HepG2 (cell line): Measurements from ENCODE around the gene SOCS7. TPM values are rescaled to one million over a fixed set of nuclear protein-coding genes. Genes with fewer than 3 reads are reported as not detected.

Experiments used
- ATAC-seq: fragments of 200-7000 bp; cut with Tn5 transposase; 3 replicates; pipeline ENCODE4 v1.9.1; 2020; ENCODE audit warnings: mild to moderate bottlenecking, moderate library complexity
- BruUV-seq: library from RNA; stranded (reverse); fragments of 400-500 nt; replicated peaks from 2 replicates; lab custom pipeline; 2021; lab: Mats Ljungman, UMichigan
- CTCF ChIA-PET: fragments of 300-600 bp; formaldehyde crosslinking; extraction: SDS; loops from one replicate; lab custom pipeline; 2021; ENCODE audit warnings: low total read pairs, inconsistent platforms, low intra/inter-chr PET ratio; lab: Yijun Ruan, JAX
- POLR2A ChIA-PET: fragments of 350-600 bp; sonication (Branson Sonifier 250); formaldehyde crosslinking; loops from one replicate; lab custom pipeline; 2020; ENCODE audit warnings: antibody characterized with exemption, inconsistent platforms; lab: Yijun Ruan, JAX
- DNase-seq: peaks from one replicate; pipeline ENCODE4 v3.0.0-alpha.2; 2015; ENCODE audit warnings: low spot score
- FAIRE-seq: peaks from 3 replicates; lab custom pipeline; 2011; peaks lifted over from hg19 to GRCh38; lab: Jason Lieb, UNC
- H2AFZ ChIP-seq: one replicate; pipeline ENCODE4 v1.6.1; 2011; ENCODE audit warnings: low read length, inconsistent platforms
- H3K27ac ChIP-seq: fragments of 300-600 bp; 3 replicates; pipeline ENCODE4 v1.8.0; 2011; ENCODE audit warnings: mixed run types, mild to moderate bottlenecking, mixed read lengths, low read length, inconsistent platforms; ENCODE audit not compliant: insufficient read depth; ENCODE audit errors: extremely low read length
- H3K27me3 ChIP-seq, 2 experiments: fragments of 200-600 bp in 1 of 2; 2 replicates in 1 of 2; 3 replicates in 1 of 2; pipeline versions ENCODE4 v1.6.0 to v1.8.0; 2011; ENCODE audit warnings: low read length in 2 of 2, mild to moderate bottlenecking in 2 of 2, moderate library complexity in 2 of 2, inconsistent platforms in 1 of 2; ENCODE audit not compliant: insufficient read depth in 2 of 2, control insufficient read depth in 1 of 2
- H3K36me3 ChIP-seq, 2 experiments: fragments of 200-600 bp in 1 of 2; replicated peaks in 1 of 2; 2 replicates in 1 of 2; 3 replicates in 1 of 2; pipeline versions ENCODE4 v1.5.1 to v1.8.0; 2011; ENCODE audit warnings: low read length in 2 of 2, inconsistent platforms in 1 of 2; ENCODE audit not compliant: insufficient read depth in 2 of 2, control insufficient read depth in 1 of 2
- H3K4me1 ChIP-seq: 2 replicates; pipeline ENCODE4 v1.5.1; 2012; ENCODE audit warnings: low read length, inconsistent platforms; ENCODE audit not compliant: insufficient read depth
- H3K4me2 ChIP-seq: 2 replicates; pipeline ENCODE4 v1.6.0; 2011; ENCODE audit warnings: low read depth, low read length, inconsistent platforms
- H3K4me3 ChIP-seq, 3 experiments: fragments of 200-600 bp in 1 of 3; sonication (generic), shearing (Covaris generic) in 1 of 3; replicated peaks in 1 of 3; 2 replicates each; pipeline ENCODE4 v1.5.1; 2011 to 2016; ENCODE audit warnings: low read length in 3 of 3, inconsistent platforms in 2 of 3, low read depth in 2 of 3, mild to moderate bottlenecking in 2 of 3, control low read depth in 1 of 3, mixed read lengths in 1 of 3; ENCODE audit not compliant: insufficient read depth in 1 of 3
- H3K79me2 ChIP-seq: one replicate; pipeline ENCODE4 v1.6.1; 2011; ENCODE audit warnings: low read length, inconsistent platforms; ENCODE audit not compliant: insufficient read depth
- H3K9ac ChIP-seq: 2 replicates; pipeline ENCODE4 v1.6.0; 2011; ENCODE audit warnings: mild to moderate bottlenecking, low read depth, low read length, inconsistent platforms; ENCODE audit not compliant: insufficient read depth
- H3K9me3 ChIP-seq: 2 replicates; pipeline ENCODE4 v1.5.1; 2012; ENCODE audit warnings: mild to moderate bottlenecking, low read length
- H4K20me1 ChIP-seq: 2 replicates; pipeline ENCODE4 v1.6.0; 2011; ENCODE audit warnings: inconsistent platforms, mild to moderate bottlenecking, low read length, moderate library complexity; ENCODE audit not compliant: insufficient read depth
- EHMT2 ChIP-seq: fragments of 200-600 bp; sonication (generic); IDR thresholded peaks from 2 replicates; pipeline ENCODE4 v1.7.0; 2017; ENCODE audit warnings: antibody characterized with exemption, low read depth, low read length, borderline replicate concordance
- RERE ChIP-seq: IDR thresholded peaks from 2 replicates; pipeline ENCODE4 v1.6.1; 2016; ENCODE audit warnings: low read depth, missing genetic modification reagents, missing compliant biosample characterization
- WGBS: methylation state at CpG from one replicate; pipeline ENCODE4 v1.1.6; 2017; ENCODE audit warnings: low lambda C conversion rate; 5-methylcytosine and 5-hydroxymethylcytosine counted together
- in situ Hi-C: cut with HindIII; loops from 2 replicates; pipeline ENCODE4 v1.10.0; 2017; ENCODE audit warnings: low pct_unique_long_range_greater_than_20kb; ENCODE audit not compliant: extremely low pct_ligation_motif_present
- intact Hi-C: fragments of 100-400 bp; cut with micrococcal nuclease; formaldehyde crosslinking; loops from one replicate; pipeline ENCODE4 v1.10.0; 2022; ENCODE audit not compliant: unreplicated experiment
- polyA plus RNA-seq, 8 experiments: library from polyadenylated mRNA; depleted of rRNA in 3 of 8; stranded (reverse) in 7 of 8; unstranded in 1 of 8; fragments of >200 nt; fragmentation: Illumina TruSeq in 4 of 8; extraction: Trizol in 4 of 8; gene quantifications; 2 replicates each; pipeline versions ENCODE4 v1.2.1 to v1.2.3, GENCODE V29; 2011 to 2016; ENCODE audit warnings: low read depth in 4 of 8, missing spikeins in 1 of 8, mixed read lengths in 1 of 8; ENCODE audit not compliant: insufficient read depth in 1 of 8
- total RNA-seq, 5 experiments: library from RNA; depleted of rRNA; stranded (reverse); fragments of >200 nt; fragmentation: Illumina TruSeq; extraction: Trizol; gene quantifications; 2 replicates each; pipeline ENCODE4 v1.2.3, GENCODE V29; 2016; ENCODE audit warnings: low read depth in 1 of 5

The SOCS7 gene
- total and polyA plus RNA-seq, 2 of the 13 experiments (the other 11 are each of a cell fraction or from before 2014, with no cell fraction given), result 19.2 to 24.2 TPM

- H3K4me2 ChIP-seq, result no peak overlapping the region
- H3K4me1 ChIP-seq, result no peaks in the 10 kb centered on the region
- no peak overlapping the region for H3K4me3 ChIP-seq
- H3K27me3 ChIP-seq, result peaks cover 7 to 56% of the 10 kb centered on the region in 2 experiments
- in situ Hi-C loops, result no loop called here
- TF ChIP-seq EHMT2 (no peak), RERE (no peak)
- no peak for ATAC-seq
- H4K20me1 ChIP-seq, result no peaks in the 10 kb centered on the region; the same call in 1 of the 2 replicates
- ChIA-PET CTCF (no interaction called here), POLR2A (no interaction called here)
- no peak overlapping the region for H3K27ac ChIP-seq
- H3K36me3 ChIP-seq, result no peaks in the 10 kb centered on the region
- H3K79me2 ChIP-seq, result no peaks in the 10 kb centered on the region
- H3K9me3 ChIP-seq, result no peaks in the 10 kb centered on the region
- BruUV-seq, result no TSS peak
- FAIRE-seq, result no peak
- intact Hi-C loops, result no loop called here
- H2AFZ ChIP-seq, result no peak overlapping the region
- H3K9ac ChIP-seq, result no peak overlapping the region
- 9% methylated on average over 4 of the region's 4 CpGs for WGBS
- no peak for DNase-seq
These were observed 90.9 kb downstream of the SOCS7 start for GRCh38 chr17:38442548-38442947.
